Activated CD4-positive, alpha-beta T cell treated with anti-CD3 and anti-CD28 coated beads for 1 hour (primary cell): ENCODE data around the gene SOBP.

Experiments
- DNase-seq: peaks from one replicate; pipeline ENCODE4 v3.0.0-alpha.2; 2020

The SOBP gene

GRCh38 chr6:107556082-107556481 lies 66.2 kb downstream of the SOBP start:
- no peak for DNase-seq

GRCh38 chr6:107557698-107558097 lies 67.8 kb downstream of the SOBP start:
- no peak for DNase-seq

- DNase-seq: no peak
Observed at GRCh38 chr6:107560657-107561056, 70.7 kb downstream of the SOBP start.

GRCh38 chr6:107561306-107561705 lies 71.4 kb downstream of the SOBP start:
- DNase-seq: no peak

GRCh38 chr6:107563694-107564588 lies 74.0 kb downstream of the SOBP start:
- no peak for DNase-seq

GRCh38 chr6:107564589-107564951 lies 74.7 kb downstream of the SOBP start:
- DNase-seq: no peak

DNA sequence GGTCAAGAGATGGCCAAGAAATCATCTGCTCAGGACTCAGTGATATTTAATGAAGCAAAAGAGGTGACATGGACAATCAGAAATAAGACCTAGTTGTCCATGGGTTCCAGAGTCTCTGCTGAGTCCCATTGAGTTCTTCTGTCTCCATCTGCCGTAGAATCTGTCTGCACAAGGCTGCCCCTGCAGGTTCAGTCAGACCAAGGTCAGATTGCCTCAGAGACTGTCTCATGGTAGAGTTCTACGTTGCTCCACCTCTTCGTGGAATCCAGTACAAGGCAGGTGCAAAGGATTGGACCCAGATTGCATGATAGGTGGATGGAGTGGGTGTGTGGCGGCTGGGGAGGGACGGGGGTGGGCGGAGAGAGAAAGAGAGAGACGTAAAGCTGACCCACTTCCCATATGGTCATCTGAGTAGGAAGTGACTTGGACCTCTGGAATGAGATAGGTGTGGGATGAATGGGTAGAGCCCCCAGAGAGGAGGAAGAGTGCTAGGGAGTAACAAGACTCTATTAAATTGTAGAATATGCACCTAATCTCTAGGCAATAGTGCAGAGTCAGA lies 75.3 kb downstream of the SOBP start:
- no peak for DNase-seq

DNA sequence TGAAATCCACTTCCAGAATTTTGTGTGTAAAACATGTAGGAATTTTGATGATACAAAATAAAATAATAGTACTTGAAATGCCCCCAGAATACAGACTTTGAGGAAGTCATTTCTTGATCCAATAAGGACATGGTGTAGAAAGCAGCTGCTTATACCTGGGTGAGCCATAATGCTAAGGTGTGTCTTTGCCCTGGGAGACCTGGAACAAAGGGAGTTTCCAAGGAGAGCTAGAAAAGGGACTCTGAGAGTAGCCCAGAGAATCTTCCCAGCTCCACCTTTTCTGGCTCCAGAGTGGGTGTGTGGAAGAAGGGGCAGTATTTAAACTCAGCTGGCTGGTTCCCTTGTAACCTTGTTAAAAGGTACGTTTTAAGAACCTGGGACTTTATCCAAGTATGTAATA lies 77.7 kb downstream of the SOBP start:
- DNase-seq: no peak

DNA sequence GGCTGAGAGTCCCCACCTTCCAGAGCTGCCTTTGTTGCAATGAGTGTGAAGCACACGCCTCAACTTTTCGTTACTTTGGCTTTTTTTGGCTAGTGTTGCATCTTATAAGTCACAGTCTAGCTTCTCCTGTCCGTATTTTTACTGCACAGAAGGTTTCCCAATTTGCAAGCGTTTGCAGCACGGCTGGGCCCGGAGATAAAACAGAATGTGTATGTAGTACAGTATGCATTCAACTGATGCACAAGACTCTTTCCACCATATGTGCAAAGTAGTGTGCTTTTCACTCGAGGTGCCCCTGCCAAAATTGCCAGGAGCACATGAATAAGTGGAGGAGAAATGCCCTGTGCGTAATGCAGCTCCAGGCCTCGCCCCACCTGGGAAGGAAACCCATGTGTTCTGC lies 79.6 kb downstream of the SOBP start:
- DNase-seq: no peak

- no peak for DNase-seq
Observed at GRCh38 chr6:107571354-107571753, 81.4 kb downstream of the SOBP start.

DNA sequence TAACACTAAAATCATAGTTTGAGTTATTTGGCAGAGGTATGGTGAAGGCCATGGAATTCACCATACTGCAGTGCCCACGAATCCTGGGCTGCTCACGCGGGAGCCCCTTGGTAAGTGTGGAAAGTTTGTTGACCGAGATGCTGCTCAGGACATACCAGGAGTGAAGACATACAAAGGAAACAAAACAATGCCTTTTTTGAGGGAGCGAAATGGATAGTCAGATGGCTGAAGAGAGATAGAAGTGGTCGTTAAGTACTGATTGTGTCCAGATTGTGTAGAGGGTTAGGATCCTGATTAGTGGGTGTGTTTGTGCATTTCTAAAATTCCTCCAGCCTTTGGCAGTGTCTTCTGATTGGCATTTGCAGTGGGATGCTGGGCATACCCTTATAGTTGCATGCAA lies 83.0 kb downstream of the SOBP start:
- no peak for DNase-seq

DNA sequence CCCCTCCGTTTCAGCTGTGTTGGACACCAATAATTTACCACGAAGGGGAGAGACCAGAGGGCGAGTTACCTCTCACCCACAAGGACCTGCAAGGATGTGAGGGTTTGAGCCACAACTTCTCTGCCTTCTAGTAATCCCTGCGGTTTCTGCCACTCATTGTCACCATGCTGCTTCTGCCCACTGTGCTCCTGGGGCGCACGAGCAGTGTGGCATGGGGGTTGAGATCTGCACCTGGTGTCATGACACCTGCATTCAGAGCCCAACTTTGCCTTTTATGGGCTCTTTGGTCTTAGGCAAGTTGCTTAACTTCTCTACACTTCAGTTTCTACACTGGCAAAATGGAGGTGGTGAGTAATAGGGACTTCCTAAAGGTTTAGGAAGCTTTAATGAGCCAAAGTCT lies 84.9 kb downstream of the SOBP start:
- DNase-seq: no peak

GRCh38 chr6:107576852-107577251 lies 86.9 kb downstream of the SOBP start:
- DNase-seq: no peak

- DNase-seq: no peak
Observed at GRCh38 chr6:107578642-107579341, 88.9 kb downstream of the SOBP start.

- DNase-seq: no peak
Observed at GRCh38 chr6:107579456-107580056, 89.6 kb downstream of the SOBP start.

DNA sequence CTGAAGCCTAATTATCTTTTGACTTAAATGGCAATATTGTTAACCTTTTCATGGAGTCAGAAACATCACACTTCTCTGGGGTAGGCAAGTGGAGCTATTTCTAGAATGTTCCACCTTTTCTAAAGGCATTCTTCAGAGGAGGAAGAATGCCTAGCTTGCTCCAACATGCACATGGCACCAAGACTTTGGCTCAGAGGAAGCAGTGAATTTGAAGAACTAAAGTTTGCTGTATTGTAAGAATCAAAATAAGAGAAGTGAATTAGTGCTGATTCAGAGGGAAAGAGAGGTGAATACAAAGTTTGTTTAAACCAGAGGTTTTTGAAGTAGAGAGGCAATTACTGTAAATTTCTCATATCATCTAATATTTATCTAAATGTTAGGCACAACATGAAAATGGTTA lies 92.2 kb downstream of the SOBP start:
- no peak for DNase-seq

GRCh38 chr6:107584726-107585125 lies 94.8 kb downstream of the SOBP start:
- no peak for DNase-seq

- DNase-seq: no peak
Observed at GRCh38 chr6:107585815-107586435, 96.0 kb downstream of the SOBP start.

- DNase-seq: no peak
Observed at GRCh38 chr6:107587451-107587850, 97.5 kb downstream of the SOBP start.

DNA sequence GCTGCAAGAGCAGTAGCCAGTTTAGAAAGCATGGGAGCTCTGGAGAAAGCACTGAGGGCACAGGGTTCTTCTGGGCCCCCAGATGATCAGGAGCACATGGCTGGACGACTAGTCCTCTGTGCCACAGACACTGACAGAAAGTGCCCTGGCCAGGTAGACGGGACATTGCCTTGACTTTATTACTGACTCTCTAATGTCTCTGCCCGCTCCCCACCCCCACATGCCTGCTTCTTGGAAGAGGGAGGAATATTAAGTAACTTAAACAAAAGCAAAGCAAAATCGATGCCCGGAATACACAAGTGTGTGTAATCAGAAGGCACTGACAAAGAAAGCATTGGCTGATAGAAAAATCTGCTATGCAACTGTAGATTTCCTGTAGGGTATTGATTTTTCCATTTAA lies 99.3 kb downstream of the SOBP start:
- no peak for DNase-seq

DNA sequence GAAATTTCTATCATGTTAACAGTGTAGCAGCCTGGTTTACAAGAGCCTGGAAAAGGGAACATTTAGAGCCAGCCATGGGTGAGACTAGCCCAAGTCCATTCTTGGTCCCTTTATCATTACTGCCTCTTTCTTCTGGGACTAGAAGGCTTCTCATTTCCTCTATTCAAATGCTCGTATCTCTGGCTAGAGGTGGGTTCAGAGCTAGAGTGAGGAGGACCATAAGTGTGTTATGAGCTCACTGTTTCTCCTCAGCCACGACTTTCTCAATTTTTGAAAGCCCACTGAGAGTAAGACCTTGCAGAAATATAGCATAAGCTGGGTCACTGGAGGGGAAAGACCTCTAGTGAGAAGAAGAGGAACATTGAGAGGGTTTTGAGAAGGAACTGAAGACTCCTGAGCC lies 100.0 kb downstream of the SOBP start:
- no peak for DNase-seq

- DNase-seq: no peak
Observed at GRCh38 chr6:107590378-107590777, 100.5 kb downstream of the SOBP start.

GRCh38 chr6:107591346-107591745 lies 101.4 kb downstream of the SOBP start:
- DNase-seq: no peak
